ENCODE measurements around the gene POMGNT2.
"Not testable (repeated sequence)": the region's sequence is repeated elsewhere in the genome, so short reads cannot be mapped to it uniquely, and the experiment has no call there.

Gene POMGNT2

GRCh38 chr3:43074901-43075689 lies 30.8 kb downstream of the POMGNT2 start:
- DNase-seq: no peak

GRCh38 chr3:43074482-43074881 lies 31.4 kb downstream of the POMGNT2 start:
- DNase-seq: no peak

GRCh38 chr3:43073836-43074220 lies 32.1 kb downstream of the POMGNT2 start:
- DNase-seq: no peak

GRCh38 chr3:43073116-43073835 lies 32.6 kb downstream of the POMGNT2 start:
- no peak for DNase-seq

- DNase-seq: no peak
Observed at GRCh38 chr3:43072361-43072760, 33.5 kb downstream of the POMGNT2 start.

- no peak for DNase-seq
Observed at GRCh38 chr3:43071313-43071893, 34.5 kb downstream of the POMGNT2 start.

GRCh38 chr3:43070670-43071069 lies 35.2 kb downstream of the POMGNT2 start:
- not testable (repeated sequence) for DNase-seq

- no peak for DNase-seq
Observed at GRCh38 chr3:43063114-43063513, 42.8 kb downstream of the POMGNT2 start.

- DNase-seq: no peak
Observed at GRCh38 chr3:43062564-43063040, 43.3 kb downstream of the POMGNT2 start.

GRCh38 chr3:43062040-43062563 lies 43.8 kb downstream of the POMGNT2 start:
- DNase-seq: no peak

GRCh38 chr3:43061101-43061895 lies 44.6 kb downstream of the POMGNT2 start:
- no peak for DNase-seq

GRCh38 chr3:43059456-43059855 lies 46.4 kb downstream of the POMGNT2 start:
- DNase-seq: no peak

- no peak for DNase-seq
Observed at GRCh38 chr3:43055806-43056770, 49.8 kb downstream of the POMGNT2 start.

GRCh38 chr3:43055393-43055792 lies 50.5 kb downstream of the POMGNT2 start:
- no peak for DNase-seq

GRCh38 chr3:43054754-43055153 lies 51.1 kb downstream of the POMGNT2 start:
- DNase-seq: no peak

- no peak for DNase-seq
Observed at GRCh38 chr3:43053291-43053690, 52.6 kb downstream of the POMGNT2 start.

GRCh38 chr3:43048470-43048869 lies 57.4 kb downstream of the POMGNT2 start:
- no peak for DNase-seq

- DNase-seq: no peak
Observed at GRCh38 chr3:43046583-43046982, 59.3 kb downstream of the POMGNT2 start.

- DNase-seq: not testable (repeated sequence)
Observed at GRCh38 chr3:43045079-43045478, 60.8 kb downstream of the POMGNT2 start.

GRCh38 chr3:43043793-43044192 lies 62.1 kb downstream of the POMGNT2 start:
- DNase-seq: no peak

- no peak for DNase-seq
Observed at GRCh38 chr3:43043071-43043766, 62.7 kb downstream of the POMGNT2 start.

Data from activated effector memory CD4-positive, alpha-beta T cell treated with Interleukin-2 at 50 U/mL for 16 hours (primary cell).